ENCODE results near the gene TJAP1.
"Not testable (repeated sequence)": the region's sequence is repeated elsewhere in the genome, so short reads cannot be mapped to it uniquely, and the experiment has no call there.

The TJAP1 gene

DNA sequence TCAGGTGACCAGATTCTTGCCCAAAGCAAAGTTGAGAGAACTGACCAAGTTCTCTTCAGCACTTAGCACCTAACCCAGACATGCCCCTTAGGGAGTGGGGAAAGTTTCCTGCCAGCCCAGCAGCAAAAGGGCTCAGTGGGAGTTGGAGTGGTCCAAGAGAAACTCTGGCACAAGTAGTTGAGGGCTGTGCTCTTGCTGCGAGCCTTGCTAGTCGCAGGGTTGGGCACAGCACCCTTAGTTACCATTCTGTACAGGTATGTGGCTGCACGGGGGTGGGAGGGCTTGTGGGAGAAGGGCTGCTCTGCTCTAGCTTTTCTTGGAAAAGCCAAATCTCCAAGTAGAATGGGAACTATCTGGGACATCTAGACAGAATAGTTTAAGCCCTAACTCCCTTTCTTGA is 45.9 kb downstream of the TJAP1 start:
- DNase-seq (ENCODE audit: insufficient read length) (no peak), FAIRE-seq (no peak)
- TF ChIP-seq POLR2A (IDR thresholded peaks at IDR 0.05; ENCODE audit: low read depth, low read length) = no peak; the same call in 1 of the 2 replicates
- no peak for TF ChIP-seq TAF1 (IDR thresholded peaks at IDR 0.05; ENCODE audit: borderline replicate concordance, low read depth, low read length)
- TF ChIP-seq POLR2AphosphoS5 (IDR thresholded peaks at IDR 0.05; ENCODE audit: low read depth, low read length) = no peak

GRCh38 chr6:43524483-43524961 is 47.2 kb downstream of the TJAP1 start:
- FAIRE-seq (no peak), DNase-seq (ENCODE audit: insufficient read length) (no peak)
- TF ChIP-seq TAF1 (IDR thresholded peaks at IDR 0.05; ENCODE audit: borderline replicate concordance, low read depth, low read length) (no peak), POLR2AphosphoS5 (IDR thresholded peaks at IDR 0.05; ENCODE audit: low read depth, low read length) (peak; percentile 63; the same call in 1 of the 2 replicates), POLR2A (IDR thresholded peaks at IDR 0.05; ENCODE audit: low read depth, low read length) (peak; percentile 52; the same call in 1 of the 2 replicates)

DNA sequence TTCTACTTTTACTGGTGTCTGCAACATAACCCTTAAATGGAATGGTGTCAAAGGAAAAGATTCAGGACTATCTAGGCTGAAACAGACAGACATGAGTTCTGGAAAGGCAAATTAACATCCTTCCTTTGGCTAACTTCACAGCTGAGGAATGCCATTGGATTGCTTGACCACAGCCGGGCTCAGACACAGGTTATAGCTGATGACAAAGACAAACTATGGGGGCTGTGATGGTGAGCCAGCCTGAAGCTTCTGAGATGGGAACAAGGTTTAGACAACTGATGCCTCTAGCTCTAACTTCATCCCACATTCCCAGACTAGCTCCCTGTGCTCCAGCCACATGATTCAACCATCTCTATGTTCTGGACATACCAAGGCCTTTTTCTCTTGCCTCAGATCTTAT is 54.8 kb downstream of the TJAP1 start:
- TF ChIP-seq TAF1 (IDR thresholded peaks at IDR 0.05; ENCODE audit: borderline replicate concordance, low read depth, low read length) (no peak), POLR2A (IDR thresholded peaks at IDR 0.05; ENCODE audit: low read depth, low read length) (no peak), POLR2AphosphoS5 (IDR thresholded peaks at IDR 0.05; ENCODE audit: low read depth, low read length) (no peak)
- no peak for DNase-seq (ENCODE audit: insufficient read length)
- no peak for FAIRE-seq

DNA sequence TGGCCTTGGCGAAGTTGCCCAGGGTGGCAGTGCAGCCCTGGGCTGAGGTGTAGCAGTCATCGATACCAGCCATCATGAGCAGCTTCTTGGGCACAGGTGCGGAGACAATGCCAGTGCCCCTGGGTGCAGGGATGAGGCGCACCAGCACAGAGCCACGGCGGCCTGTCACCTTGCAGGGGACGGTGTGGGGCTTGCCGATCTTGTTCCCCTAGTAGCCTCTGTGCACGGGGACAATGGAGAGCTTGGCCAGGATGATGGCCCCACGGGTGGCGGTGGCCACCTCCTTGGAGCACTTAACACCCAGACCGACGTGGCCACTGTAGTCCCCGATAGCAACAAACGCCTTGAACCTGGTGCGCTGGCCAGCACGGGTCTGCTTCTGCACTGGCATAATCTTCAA is 61.6 kb downstream of the TJAP1 start:
- FAIRE-seq; DNase-seq (ENCODE audit: insufficient read length): not testable (repeated sequence)

- DNase-seq (ENCODE audit: insufficient read length); FAIRE-seq: not testable (repeated sequence)
Measured at GRCh38 chr6:43539409-43539808, 62.0 kb downstream of the TJAP1 start.

DNA sequence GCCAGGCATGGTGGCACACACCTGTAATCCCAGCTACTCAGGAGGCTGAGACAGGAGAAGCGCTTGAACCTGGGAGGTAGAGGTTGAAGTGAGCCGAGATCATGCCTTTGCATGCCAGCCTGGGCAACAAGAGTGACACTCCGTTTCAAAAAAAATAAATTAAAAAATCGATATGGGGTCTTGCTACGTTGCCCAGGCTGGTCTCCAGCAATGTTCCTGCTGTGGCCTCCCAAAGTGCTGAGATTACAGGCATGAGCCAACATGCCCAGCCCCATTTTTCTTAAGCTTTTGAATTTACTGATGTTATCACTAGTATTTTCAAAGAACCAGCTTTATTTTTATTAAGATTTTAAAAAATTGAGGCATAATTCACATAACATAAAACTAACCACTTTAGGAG is 63.1 kb downstream of the TJAP1 start:
- TF ChIP-seq POLR2AphosphoS5 (IDR thresholded peaks at IDR 0.05; ENCODE audit: low read depth, low read length) (no peak), POLR2A (IDR thresholded peaks at IDR 0.05; ENCODE audit: low read depth, low read length) (no peak), TAF1 (IDR thresholded peaks at IDR 0.05; ENCODE audit: borderline replicate concordance, low read depth, low read length) (no peak)
- DNase-seq (ENCODE audit: insufficient read length) (no peak), FAIRE-seq (no peak)

DNA sequence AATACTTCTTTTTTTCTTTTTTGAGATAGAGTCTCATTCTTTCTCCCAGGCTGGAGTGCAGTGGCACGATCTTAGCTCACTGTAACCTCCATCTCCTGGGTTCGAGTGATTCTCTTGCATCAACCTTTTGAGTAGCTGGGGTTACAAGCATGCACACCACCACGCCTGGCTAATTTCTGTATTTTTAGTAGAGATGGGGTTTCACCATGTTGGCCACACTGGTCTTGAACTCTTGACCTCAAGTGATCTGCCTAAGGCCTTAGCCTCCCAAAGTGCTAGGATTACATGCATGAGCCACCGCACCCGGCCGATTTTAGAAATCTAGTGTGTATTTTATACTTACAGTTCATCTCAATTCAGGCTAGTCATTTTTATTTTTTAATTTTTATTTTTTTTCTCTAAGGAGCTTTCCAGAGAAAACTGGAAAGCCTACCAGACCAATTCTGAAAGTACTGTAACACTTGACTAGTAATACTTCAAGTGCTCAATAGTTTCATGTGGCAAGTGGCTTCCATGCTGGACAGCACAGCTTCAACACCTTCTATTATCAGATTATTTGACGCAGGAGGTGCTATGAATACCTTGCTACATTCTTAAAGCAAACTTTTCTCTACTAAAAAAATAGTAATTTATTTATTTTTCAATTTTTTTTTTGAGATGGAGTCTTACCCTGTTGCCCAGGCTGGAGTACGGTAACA is 64.6 kb downstream of the TJAP1 start:
- FAIRE-seq (no peak), DNase-seq (ENCODE audit: insufficient read length) (no peak)
- TF ChIP-seq TAF1 (IDR thresholded peaks at IDR 0.05; ENCODE audit: borderline replicate concordance, low read depth, low read length) (no peak), POLR2AphosphoS5 (IDR thresholded peaks at IDR 0.05; ENCODE audit: low read depth, low read length) (no peak), POLR2A (IDR thresholded peaks at IDR 0.05; ENCODE audit: low read depth, low read length) (no peak)

DNA sequence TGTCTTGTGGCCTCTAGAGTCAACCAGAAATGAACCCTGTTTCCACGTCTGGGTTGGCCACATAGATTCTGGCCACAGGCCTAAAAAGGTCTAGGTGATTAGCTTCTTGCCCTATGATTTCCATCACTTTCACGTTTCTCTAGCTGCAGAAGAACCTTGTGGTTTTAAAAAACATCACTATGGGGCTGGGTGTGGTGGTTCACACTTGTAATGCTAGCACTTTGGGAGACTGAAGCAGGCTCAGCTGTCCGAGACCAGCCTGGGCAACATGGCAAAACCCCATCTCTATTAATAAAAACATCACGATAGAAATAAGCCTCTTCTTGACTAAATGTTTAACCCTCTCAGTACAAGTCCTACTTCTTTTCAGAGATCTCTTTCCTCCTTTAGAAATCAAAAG is 67.1 kb downstream of the TJAP1 start:
- DNase-seq (ENCODE audit: insufficient read length) (no peak), FAIRE-seq (no peak)
- TF ChIP-seq POLR2A (IDR thresholded peaks at IDR 0.05; ENCODE audit: low read depth, low read length) = no peak
- TF ChIP-seq POLR2AphosphoS5 (IDR thresholded peaks at IDR 0.05; ENCODE audit: low read depth, low read length) = no peak
- no peak for TF ChIP-seq TAF1 (IDR thresholded peaks at IDR 0.05; ENCODE audit: borderline replicate concordance, low read depth, low read length)

DNA sequence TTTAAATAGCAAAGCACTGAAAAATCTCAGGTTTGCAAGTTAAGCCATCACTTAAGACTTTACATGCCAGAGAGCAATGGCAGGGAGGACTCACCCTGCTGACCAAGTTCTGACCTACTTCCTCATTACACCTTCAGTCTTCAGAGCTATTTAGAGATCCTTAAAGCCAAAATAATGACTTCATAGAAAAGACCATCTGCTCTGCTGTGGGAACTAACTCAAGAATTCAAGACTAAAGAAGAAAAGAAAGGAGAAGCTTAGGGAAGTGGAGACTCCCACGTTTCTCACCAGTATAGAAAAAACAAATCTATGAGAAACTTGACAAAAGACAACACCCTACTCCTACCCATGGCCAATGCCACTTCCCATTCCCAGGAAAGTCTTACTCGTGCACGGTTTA is 69.9 kb downstream of the TJAP1 start:
- TF ChIP-seq POLR2A (IDR thresholded peaks at IDR 0.05; ENCODE audit: low read depth, low read length) (no peak), POLR2AphosphoS5 (IDR thresholded peaks at IDR 0.05; ENCODE audit: low read depth, low read length) (no peak), TAF1 (IDR thresholded peaks at IDR 0.05; ENCODE audit: borderline replicate concordance, low read depth, low read length) (no peak)
- DNase-seq (ENCODE audit: insufficient read length) = no peak
- FAIRE-seq = no peak
